K562 (cell line): ENCODE measurements around the gene ANTKMT. TPM values are rescaled to one million over a fixed set of nuclear protein-coding genes. Genes with fewer than 3 reads are reported as not detected.
A peak's percentile ranks its signal among the peaks of the same experiment; 100 is the strongest.

Experiments
- BRF1 ChIP-seq: IDR thresholded peaks from 3 replicates; pipeline ENCODE4 v1.6.1; 2011; ENCODE audit warnings: borderline replicate concordance, mild to moderate bottlenecking; ENCODE audit not compliant: insufficient read length; ENCODE audit errors: extremely low read depth
- ELF4 ChIP-seq: fragments of 450-650 bp; formaldehyde crosslinking; IDR thresholded peaks from 2 replicates; pipeline ENCODE4 v1.4.0; 2022; ENCODE audit warnings: missing genetic modification characterization
- FOXP1 ChIP-seq: sonication (generic); formaldehyde crosslinking; IDR thresholded peaks from 2 replicates; pipeline ENCODE4 v1.8.0; 2022; ENCODE audit warnings: mild to moderate bottlenecking, missing genetic modification reagents
- HDAC1 ChIP-seq, 2 experiments: fragments of 450-650 bp; IDR thresholded peaks; 2 replicates each; pipeline ENCODE4 v1.6.1; 2016 to 2017; ENCODE audit warnings: inconsistent platforms in 1 of 2, mild to moderate bottlenecking in 1 of 2, moderate library complexity in 1 of 2
- HMGN3 ChIP-seq: IDR thresholded peaks from 2 replicates; pipeline ENCODE4 v1.6.1; 2011; ENCODE audit warnings: borderline replicate concordance, low read depth, mild to moderate bottlenecking, mixed read lengths, low read length; ENCODE audit not compliant: insufficient read length; ENCODE audit errors: extremely low read depth
- NR3C1 ChIP-seq: sonication (generic); formaldehyde crosslinking; IDR thresholded peaks from 2 replicates; pipeline ENCODE4 v1.8.1; 2022; ENCODE audit warnings: missing genetic modification reagents
- SMARCA5 ChIP-seq: fragments of 450-650 bp; IDR thresholded peaks from 2 replicates; pipeline ENCODE4 v1.6.1; 2016
- SUPT5H ChIP-seq: fragments of 450-650 bp; IDR thresholded peaks from 2 replicates; pipeline ENCODE4 v1.6.1; 2016
- TBP ChIP-seq: optimal IDR thresholded peaks from 2 replicates; pipeline ENCODE3; 2011; ENCODE audit warnings: low read depth, low read length, improper control_type of control experiment
- ZBTB26 ChIP-seq: fragments of 450-650 bp; formaldehyde crosslinking; IDR thresholded peaks from 2 replicates; pipeline ENCODE4 v1.4.0; 2022; ENCODE audit warnings: missing genetic modification characterization
- ZBTB40 ChIP-seq, 2 experiments: fragments of 450-650 bp in 1 of 2; sonication (generic) in 1 of 2; formaldehyde crosslinking in 1 of 2; IDR thresholded peaks; 2 replicates each; pipeline versions ENCODE4 v1.7.1 to v1.9.0; 2016 to 2022; ENCODE audit warnings: inconsistent platforms in 1 of 2, mild to moderate bottlenecking in 1 of 2, missing genetic modification reagents in 1 of 2
- ZC3H11A ChIP-seq: IDR thresholded peaks from 2 replicates; pipeline ENCODE4 v1.6.1; 2012; ENCODE audit warnings: low read depth, low read length, improper control_type of control experiment
- ZNF277 ChIP-seq: fragments of 250-450 bp; sonication (Bioruptor Pico); IDR thresholded peaks from 2 replicates; pipeline ENCODE4 v1.8.0; 2022; ENCODE audit warnings: inconsistent platforms, mild to moderate bottlenecking, moderate library complexity, borderline replicate concordance
- ZNF354B ChIP-seq: fragments of 250-450 bp; sonication (Bioruptor Pico); IDR thresholded peaks from 2 replicates; pipeline ENCODE4 v1.4.0; 2020
- polyA plus RNA-seq, 8 experiments: library from polyadenylated mRNA; depleted of rRNA in 4 of 8; stranded (reverse) in 5 of 8; unstranded in 3 of 8; fragments of >200 nt; fragmentation: Nextera tagmentation in 2 of 8; fragmentation: Illumina TruSeq in 1 of 8; extraction: Ambion mirVana in 2 of 8; extraction: Trizol in 1 of 8; gene quantifications; 2 replicates each; pipeline versions ENCODE4 v1.2.1 to v1.2.3, GENCODE V29; 2011 to 2014; ENCODE audit warnings: inconsistent platforms in 1 of 8, missing spikeins in 1 of 8
- total RNA-seq, 7 experiments: library from RNA; depleted of rRNA in 6 of 7; stranded (reverse); fragments of >200 nt in 6 of 7; fragmentation: Illumina TruSeq in 2 of 7; extraction: Trizol in 2 of 7; gene quantifications; 2 replicates each; pipeline versions ENCODE4 v1.2.1 to v1.2.3, GENCODE V29; 2011 to 2021; ENCODE audit warnings: low replicate concordance in 1 of 7

ANTKMT gene
- total and polyA plus RNA-seq, 9 of the 15 experiments (the other 6 are each of a cell fraction or from before 2014, with no cell fraction given), result 0.58 to 217 (median 19.1) TPM

- peak; percentile 83 for TF ChIP-seq HMGN3
- no peak for TF ChIP-seq ZNF277 (CRISPR knock-in tag)
- TF ChIP-seq ZBTB40 (IDR thresholded peaks at IDR 0.05), result 0 out of 2 replicates have a peak, but pooled peaks have one; percentile 19
- no peak for TF ChIP-seq ZBTB40 (CRISPR knock-in tag; IDR thresholded peaks at IDR 0.05)
- no peak for TF ChIP-seq NR3C1 (CRISPR knock-in tag)
- peak; percentile 78; the same call in 1 of the 2 replicates for TF ChIP-seq SUPT5H
- TF ChIP-seq ZC3H11A, result no peak
- TF ChIP-seq TBP, result peak; percentile 37
- TF ChIP-seq SMARCA5, result peak; percentile 99
- TF ChIP-seq BRF1, result no peak
- 0 out of 2 replicates have a peak, but pooled peaks have one; percentile 13 for TF ChIP-seq FOXP1
- TF ChIP-seq ZBTB26 (CRISPR knock-in tag), result 0 out of 2 replicates have a peak, but pooled peaks have one; percentile 49
- no peak for TF ChIP-seq ZNF354B (CRISPR knock-in tag)
- TF ChIP-seq HDAC1 (IDR thresholded peaks at IDR 0.05), result peak; percentile 82 to 85; a peak in 3 of 4 replicates
- 0 out of 2 replicates have a peak, but pooled peaks have one; percentile 43 for TF ChIP-seq ELF4 (CRISPR knock-in tag)
These were observed 45.7 kb upstream of the ANTKMT start, which contains the start of gene RHBDL1 (continued) for GRCh38 chr16:674968-675883.
